HT1080 (cell line): ENCODE measurements around the gene RAB20. TPM values are rescaled to one million over a fixed set of nuclear protein-coding genes. Genes with fewer than 3 reads are reported as not detected.

Source experiments
- DNase-seq: peaks from one replicate; pipeline ENCODE4 v3.0.0-alpha.2; 2015; ENCODE audit warnings: low read depth
- total RNA-seq: library from RNA; depleted of rRNA; stranded (reverse); fragments of >200 nt; shearing (Covaris generic); gene quantifications from 2 replicates; pipeline ENCODE4 v1.2.3, GENCODE V29; 2014

Gene RAB20
- total RNA-seq, 1 experiment from 2014 or later: 7.3 TPM

DNA sequence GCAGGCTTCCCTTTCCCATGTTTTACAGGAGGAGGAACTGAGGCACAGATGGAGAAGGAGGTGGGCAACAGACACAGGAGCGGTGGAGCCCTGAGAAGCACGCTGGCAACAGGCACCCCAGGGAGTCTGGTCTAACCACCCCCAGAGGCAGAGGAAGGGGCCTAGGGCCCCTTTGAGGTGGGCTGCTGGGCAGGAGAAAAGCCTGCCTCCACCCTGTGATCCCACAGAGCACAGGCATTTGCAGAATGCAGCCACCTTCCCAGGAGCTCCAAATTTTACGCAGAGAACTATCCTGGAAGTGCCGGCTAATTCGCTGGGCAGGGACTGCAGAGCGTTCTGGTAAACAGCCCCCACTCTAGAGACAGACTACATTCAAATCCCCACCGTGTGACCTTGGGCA is 30.4 kb downstream of the RAB20 start:
- DNase-seq: no peak

DNA sequence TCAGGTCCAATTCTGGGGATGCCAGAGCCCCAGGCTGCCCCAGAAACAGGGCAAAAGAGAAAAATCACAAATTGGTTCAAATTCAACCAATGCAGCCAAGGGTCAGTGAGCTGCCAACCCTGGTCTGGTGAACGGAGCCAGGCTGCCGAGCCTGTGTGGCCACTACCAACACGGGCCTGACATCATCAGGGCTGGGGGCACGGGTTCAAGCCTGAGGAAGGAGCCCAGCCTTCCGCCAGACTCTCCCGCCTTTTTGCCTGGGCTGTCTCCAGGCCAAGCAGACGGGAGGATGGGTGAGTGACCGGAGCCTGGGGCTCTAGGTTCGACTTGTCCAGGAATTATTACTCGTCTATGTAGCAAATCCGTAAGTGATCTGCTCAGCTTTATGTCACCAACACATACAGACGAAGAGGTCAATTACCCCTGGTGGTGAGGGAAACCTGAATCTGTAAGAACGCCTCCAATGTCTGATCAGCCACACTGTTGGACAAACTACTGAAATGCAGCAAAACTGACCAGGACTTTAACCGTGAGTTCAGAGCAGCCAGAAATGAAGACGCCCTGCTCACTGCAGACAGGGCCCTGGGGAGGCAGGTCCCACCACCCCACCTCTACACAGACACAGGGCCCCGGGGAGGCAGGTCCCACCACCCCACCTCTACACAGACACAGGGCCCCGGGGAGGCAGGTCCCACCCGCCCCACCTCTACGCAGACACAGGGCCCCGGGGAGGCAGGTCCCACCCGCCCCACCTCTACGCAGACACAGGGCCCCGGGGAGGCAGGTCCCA is 31.8 kb downstream of the RAB20 start:
- DNase-seq: no peak

DNA sequence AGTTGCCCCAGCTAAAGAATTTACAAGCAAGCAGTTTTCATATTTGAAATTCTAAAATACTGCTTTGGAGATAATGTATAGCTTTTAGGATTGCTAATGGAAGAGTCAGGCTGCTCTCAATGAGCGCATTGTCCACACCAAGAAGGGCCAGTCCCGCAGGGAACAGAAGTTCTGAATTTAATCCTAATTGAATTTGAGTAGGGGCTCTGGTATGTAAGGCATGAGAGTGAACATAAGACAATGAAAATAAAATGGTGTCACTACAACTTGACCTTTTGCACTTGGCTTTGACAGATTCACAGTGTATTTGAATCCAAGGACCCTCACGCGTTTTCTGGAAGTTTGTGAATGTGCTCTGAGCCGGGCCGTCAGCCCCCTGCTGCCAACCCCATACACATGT is 32.6 kb downstream of the RAB20 start:
- no peak for DNase-seq

DNA sequence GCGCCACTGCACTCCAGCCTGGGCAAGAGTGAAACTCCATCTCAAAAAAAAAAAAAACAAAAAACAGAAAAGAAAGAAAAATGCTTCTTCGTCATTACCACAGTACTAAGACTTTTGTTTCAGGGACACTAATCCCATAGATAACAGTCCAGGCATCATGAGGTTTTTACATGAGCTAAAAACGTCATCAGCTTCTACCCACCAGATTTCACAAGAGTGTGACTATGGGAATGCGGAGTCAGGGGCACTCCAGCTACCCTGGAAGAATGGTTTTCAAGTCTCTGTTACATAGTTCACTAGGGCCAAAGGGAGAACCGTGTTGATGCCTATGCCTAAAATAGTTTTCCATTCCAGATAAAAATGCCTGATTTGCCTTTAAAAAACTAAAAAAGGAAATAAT is 33.2 kb downstream of the RAB20 start:
- DNase-seq: peak; percentile 15

DNA sequence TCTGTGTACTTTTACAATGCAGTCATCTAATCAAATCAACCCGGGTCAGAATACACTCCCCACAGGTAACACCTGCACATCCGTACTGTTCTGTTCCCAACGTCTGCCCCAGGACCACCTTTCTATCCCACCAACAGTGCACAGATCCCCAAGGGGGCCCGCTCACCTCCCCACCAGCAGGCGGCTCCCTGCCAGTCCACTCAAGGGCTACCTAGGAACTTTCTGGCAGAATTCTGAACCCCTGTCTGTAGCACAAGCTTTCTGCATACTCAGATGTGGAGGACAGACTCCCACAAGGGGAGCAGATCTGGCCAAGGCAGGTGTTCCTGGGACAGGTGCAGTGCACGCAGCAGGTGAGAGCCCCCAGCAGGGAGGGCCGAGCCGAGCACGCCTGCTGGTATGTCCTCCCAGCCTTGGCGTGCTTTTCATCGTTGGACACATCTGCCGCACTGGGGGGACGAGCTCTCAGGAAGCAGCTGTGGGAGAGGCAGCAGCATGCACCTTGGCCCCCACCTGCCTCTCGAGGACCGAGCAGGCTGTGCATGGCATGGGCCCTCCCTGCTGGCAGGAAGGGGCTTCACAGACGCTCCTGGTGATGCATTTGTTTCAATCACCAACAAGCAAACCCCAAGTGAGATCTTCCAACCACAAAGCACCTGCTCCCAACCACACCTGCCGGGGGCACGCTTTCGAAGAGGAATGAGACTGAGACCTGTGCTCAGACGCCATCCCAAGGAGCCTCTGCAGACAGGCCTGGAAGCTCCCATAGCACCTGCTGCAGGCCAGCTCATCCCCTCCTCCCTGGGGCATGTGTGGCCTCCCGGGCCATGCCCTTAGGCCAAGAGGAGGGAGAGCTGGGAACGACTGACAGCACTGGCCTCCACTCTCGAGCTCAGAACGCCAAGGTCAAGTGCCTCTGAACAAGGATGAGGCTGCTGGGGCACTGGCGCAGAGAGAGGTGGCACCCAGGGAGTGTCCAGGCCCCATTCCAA is 35.9 kb downstream of the RAB20 start:
- no peak for DNase-seq

DNA sequence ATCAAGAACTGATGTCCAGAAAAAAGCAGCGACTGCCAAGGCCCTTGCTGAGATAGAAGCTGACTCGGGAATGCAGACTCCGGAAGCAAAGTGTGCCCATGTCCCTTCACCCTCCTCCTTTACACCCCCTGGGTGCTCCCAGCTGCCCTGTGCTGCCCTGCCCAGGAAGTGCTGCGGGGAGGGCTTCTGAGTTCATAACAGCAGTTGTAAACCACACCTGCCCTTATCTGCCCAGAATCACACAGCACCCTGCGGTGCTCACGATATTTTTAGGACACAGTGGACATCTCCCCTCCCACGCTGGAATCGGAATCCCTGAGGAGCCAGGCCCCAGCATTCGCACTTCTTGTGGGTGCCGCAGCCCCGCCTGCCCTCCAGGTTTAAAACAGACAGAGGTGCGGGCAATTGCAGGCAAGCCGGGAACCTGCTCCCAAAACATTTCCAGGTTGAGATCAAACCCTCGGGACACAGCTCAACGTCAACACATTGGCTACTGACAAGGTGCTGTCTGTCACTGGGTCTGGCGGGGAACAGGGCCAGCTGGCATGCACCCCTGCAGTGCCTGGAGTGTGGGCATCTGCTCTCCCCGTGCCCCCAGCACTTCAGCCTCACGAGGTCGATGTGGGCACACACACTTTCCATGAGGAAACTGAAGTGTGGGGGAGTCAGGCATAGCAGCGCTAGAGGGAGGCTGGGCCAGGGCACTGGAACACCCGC is 36.8 kb downstream of the RAB20 start:
- DNase-seq: peak; percentile 19

DNA sequence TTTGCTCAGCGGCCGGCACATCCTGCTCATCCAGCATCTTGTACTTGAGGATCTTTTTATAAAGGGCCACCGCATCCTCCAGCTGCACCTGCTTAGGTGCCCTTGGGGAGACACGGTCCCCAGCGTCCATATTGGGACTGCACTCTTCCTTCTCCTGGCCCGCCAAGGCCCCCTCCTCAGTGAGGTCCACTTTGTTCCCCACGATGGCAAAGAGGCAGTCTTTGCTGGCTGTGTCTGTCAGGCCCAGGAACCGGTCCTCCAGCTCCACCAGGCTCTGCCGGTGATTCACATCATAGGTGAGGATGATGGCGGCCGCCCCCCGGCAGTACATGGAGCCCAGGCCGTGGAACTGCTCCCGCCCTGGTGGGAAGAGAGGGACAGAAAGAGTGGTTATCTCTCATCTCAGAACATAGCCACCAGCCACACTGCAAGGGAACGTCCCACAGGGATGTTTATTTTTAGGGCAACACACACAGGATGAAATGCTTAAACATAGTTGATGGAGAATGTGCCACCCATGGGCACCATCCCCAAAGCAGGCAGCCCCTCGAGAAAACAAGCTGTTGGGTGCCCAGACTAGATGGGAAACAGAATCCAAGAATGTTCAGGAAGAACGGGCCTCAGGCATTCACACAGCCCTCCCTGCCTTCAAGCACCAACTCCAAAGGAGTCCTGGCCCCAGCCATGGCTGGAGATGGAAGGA is 37.5 kb downstream of the RAB20 start:
- no peak for DNase-seq

DNA sequence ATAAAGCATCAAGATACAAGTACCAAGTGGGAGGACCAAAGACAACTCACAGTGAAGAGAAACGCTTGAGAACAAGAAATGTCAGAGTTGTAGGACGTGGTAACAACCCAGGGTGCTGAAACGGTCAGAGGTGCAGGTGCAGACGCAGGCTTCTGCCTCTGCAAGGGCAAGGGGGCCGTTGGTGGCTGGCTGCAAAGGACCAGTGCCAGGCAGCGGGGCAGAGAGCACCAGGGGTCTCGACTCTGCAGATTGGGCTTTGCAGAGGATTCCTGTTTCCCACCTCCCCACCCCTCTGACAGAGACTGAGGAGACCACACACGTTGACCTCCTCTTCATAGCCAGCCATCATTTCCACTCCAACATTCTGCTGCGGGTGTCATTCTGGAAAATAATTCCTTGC is 38.3 kb downstream of the RAB20 start:
- no peak for DNase-seq

DNA sequence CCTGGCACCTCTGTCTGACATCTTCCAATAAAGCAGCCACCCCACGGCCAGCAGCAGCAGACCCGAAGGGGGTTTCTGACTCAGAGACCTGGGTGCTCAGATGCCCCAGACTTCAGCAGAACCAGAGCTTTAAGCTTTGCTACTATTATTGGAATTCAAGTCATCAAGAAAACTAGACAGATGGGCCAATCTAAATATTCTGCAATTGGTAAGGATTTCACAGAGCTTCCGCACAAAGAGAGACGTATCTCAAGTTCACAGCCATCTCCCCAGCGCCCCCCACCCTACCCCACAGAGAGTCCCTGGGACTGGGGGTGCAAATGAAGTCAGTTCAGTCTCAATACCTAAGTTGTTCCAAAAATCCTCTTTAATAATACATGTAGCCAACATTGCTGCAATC is 38.8 kb downstream of the RAB20 start:
- DNase-seq: no peak

DNA sequence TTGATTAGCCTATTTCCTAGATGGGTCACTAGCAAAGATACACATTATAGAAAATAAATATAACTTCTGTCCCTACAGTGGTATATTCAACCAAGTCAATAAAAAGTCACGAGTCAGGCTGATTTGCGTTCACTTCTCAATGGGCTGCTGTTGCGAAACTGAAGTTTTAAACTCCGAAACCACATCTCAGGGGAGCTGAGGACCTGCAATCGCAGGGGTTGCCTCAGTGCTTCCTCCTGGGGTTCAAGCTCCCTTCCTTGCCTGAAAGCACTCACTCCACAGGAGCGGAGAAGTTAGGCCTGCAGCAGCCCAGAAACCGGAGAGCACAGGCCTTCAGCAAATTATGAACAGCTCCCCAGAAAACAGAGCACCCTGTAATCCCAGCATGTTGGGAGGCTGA is 39.6 kb downstream of the RAB20 start:
- DNase-seq: no peak

DNA sequence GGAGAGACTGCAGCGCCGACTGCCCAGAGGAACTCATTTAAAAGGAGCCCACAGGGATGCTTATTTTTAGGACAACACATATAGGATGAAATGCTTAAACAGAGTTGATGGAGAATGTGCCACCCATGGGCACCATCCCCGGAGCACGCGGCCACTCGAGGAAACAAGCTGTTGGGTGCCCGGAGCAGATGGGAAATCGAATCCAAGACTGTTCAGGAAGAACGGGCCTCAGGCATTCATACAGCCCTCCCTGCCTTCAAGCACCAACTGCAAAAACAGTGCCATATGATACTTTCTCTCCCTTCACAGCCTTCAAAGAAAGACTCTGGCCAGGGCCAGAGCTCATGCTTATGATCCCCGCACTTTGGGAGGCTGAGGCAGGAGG is 40.2 kb downstream of the RAB20 start:
- no peak for DNase-seq

DNA sequence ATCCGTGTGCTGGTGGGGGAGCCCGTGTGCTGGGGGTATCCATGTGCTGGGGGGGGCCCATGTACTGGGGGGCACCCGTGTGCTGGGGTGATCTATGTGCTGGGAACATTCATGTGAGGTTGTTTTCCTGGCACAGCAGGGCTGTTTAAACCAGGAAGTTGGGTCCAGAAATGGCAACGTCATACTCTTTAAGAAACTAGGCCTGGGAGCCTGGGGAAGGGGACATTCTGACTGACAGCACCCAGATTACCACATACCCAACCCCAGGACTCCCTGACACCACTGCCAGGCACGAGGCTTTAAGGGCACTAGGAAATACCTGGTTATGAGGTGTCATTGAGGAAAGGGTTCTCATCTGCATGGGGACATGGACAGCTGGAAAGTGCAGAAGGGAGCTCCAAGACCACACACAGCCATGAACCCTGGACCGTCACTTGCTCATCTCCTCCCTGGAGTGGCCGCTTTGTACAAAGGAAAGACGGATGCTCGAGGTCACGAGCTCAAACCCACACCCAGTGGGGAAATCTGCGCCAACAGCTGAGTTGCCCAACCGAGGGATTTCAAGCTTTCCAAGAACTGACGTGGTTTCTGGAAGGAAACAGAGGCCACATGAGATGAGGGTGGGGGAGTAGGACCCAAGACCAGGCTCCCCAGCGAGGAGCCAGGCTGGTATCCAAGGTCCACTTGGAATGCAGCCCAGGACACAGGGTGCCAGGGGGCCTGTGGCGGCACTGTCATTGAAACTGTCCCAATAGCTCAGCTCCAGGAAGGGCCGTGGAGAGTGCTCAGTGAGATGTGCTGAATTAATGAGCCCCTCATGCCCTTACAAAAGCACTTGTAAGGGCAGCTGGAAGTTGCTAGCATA is 40.9 kb downstream of the RAB20 start:
- DNase-seq: no peak

DNA sequence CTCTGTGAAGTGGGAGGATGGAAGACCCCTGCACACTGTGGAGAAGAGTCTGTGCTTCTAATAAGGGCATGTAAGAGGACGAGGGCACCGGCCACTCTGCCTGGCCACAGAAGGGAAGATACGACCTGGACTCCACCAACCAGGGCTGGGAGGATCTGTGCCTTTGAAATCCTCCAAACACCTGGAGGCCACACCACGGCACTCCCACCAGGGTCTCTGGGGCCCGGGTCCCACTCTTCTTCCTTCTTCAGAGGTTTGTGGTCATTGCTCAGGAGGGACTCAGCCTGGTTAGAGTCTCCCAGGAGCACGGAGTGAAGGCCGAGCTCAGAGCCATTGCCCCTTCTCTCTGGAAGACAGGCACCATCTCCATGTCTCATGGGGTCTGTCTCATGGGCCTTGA is 42.0 kb downstream of the RAB20 start:
- no peak for DNase-seq

DNA sequence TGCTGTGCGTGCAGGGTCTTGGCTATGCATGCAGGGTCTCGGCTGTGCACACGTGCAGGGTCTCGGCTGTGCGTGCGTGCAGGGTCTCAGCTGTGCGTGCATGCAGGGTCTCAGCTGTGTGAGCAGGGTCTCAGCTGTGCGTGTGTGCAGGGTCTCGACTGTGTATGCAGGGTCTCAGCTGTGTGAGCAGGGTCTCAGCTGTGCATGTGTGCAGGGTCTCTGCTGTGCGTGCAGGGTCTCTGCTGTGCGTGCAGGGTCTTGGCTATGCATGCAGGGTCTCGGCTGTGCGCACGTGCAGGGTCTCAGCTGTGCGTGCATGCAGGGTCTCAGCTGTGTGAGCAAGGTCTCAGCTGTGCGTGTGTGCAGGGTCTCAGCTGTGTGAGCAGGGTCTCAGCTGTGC is 42.5 kb downstream of the RAB20 start:
- no peak for DNase-seq

DNA sequence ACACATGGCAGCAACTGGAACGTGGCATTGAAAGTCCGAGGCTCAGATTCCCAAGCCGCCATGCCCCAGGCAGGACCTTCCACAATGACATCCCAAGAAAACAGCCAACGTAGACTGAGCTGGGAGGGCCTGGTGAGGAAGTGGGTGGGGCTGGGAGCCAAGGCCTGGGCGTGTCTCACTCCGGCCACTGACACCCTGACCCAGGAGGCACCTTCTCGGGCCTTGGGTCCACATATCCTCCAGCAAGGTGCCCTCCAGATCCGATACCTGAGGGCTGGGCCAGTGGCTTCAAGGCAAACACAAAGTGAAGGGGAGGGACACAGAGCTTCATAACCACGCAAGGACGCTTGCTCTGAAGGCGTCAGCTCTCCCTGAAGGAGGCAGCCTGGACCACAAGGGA is 43.0 kb downstream of the RAB20 start:
- no peak for DNase-seq

DNA sequence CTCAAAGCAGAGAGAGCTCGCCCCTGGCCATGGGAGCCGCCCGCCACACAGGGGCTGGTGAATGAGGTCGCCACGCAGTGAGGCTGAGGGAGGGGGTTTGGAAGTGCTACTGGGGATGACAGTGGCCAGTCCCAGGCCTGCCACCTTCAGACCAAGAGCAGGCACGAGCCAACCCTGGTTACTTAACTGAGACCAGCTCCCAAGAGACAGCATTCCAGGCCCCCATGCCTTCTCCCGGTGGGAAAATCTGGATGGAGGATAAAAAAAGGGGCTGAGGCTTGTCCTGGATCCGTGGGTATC is 43.3 kb downstream of the RAB20 start:
- DNase-seq: no peak

DNA sequence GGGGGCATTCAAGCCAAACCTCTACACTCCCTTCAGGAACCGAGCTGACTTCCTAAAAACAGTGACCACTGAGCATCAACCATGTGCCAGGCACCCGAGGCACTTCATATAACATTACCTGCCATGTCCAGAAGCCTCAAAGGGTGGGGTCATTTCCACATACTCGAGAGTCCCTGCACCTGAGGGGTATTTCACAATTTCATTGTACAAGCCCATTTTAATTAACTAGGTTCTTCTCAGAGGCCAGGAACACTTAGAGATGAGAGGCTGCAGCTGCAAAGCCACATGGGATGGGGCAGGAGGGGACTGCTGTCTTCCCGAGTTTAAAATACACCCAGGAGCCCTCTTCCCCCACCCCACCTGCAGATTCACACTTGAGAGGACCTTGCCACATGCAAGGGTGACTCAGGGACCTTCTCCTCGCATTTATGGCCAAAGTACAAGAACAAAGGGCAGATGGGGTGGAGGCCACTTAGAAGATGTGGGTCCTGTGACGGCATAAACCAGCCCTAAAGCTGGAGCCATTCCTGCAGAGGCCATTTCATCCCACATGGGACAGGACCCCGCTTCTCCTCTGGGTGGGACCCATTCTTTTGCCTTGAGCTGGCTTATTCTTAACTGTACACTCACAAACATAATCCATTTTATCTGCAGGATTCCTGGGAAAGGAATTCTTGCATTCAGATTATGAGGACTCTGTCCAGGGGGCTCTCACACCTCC is 43.9 kb downstream of the RAB20 start:
- DNase-seq: no peak

DNA sequence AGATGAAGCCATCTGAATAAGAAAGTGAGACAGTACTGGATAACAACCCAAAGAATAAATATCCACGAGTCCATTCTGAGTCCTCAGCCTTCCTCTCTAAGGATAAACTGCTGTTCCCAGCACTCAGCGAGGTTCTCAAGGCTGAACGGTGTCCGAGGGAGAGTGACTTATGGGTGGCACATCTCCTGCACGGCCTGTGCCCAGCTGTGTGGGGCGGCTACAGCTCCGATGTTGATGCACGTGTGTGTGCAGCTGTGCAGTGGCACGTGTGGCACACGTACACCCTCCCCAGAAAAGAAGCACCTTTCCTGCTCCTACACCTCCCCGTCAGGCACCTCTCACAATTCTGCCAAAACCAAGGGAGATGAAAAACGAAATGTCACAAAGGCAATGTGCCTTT is 45.0 kb downstream of the RAB20 start:
- DNase-seq: no peak

DNA sequence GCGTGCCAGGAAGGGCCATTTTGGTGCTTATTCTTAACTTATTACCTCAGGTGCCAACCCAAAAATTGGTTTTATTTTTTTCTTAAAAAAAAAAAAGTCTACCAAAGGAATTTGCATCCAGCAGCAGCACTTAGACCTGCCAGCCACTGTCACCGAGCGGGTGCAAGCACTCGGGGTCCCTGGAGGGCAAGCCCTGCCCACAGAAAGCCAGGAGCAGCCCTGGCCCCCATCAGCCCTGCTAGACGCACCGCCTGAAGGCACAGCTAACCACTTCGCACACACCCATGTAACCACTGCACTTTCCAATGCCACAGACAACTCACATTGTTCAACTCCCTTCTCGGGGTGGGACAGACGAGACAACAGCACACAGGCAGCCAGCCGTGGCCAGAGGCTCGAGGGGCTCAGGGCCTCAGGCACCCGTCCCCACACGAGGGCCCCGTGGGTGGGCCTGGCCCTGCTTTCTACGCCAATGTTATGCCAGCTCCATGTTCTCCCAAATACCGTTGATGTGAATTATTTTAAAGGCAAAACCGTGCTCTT is 49.3 kb downstream of the RAB20 start:
- no peak for DNase-seq
